Ovary (tissue), 9 donors: ENCODE data around the gene NCAPD2. TPM values are rescaled to one million over a fixed set of nuclear protein-coding genes. Genes with fewer than 3 reads are reported as not detected.

ENCODE experiments used
- DNase-seq, 5 donors: peaks; one replicate each; pipeline ENCODE4 v3.0.0-alpha.2; 2019 to 2020
- H3K27ac ChIP-seq, 2 donors: fragments of 200-600 bp; one replicate each; pipeline versions ENCODE4 v1.5.1 to v1.8.0; 2019 to 2022
- H3K27me3 ChIP-seq: fragments of 200-600 bp; one replicate; pipeline ENCODE4 v1.8.0; 2022
- H3K36me3 ChIP-seq: fragments of 200-600 bp; sonication (generic); one replicate; pipeline ENCODE4 v1.5.1; 2019
- H3K4me1 ChIP-seq: one replicate; pipeline ENCODE4 v1.8.1; 2013; ENCODE audit warnings: mild to moderate bottlenecking, moderate library complexity; ENCODE audit not compliant: insufficient read depth
- H3K4me3 ChIP-seq: fragments of 200-600 bp; sonication (generic); one replicate; pipeline ENCODE4 v1.5.1; 2017
- H3K9me3 ChIP-seq, 2 donors: fragments of 200-600 bp in 1 of 2; sonication (generic) in 1 of 2; one replicate each; pipeline versions ENCODE4 v1.5.1 to v1.8.1; 2013 to 2019; ENCODE audit warnings: mild to moderate bottlenecking in 1 of 2, moderate library complexity in 1 of 2
- CTCF ChIP-seq, 3 donors: fragments of 450-650 bp in 2 of 3; fragments of 200-600 bp in 1 of 3; IDR thresholded peaks; one replicate each; pipeline versions ENCODE4 v1.5.1 to v1.8.0; 2016 to 2022; ENCODE audit warnings: antibody characterized with exemption in 3 of 3, mild to moderate bottlenecking in 1 of 3
- EP300 ChIP-seq: sonication (generic); formaldehyde crosslinking; IDR thresholded peaks from one replicate; pipeline ENCODE4 v1.6.1; 2017; ENCODE audit warnings: antibody characterized with exemption
- POLR2A ChIP-seq: fragments of 450-650 bp; IDR thresholded peaks from one replicate; pipeline ENCODE4 v1.6.1; 2017; ENCODE audit warnings: antibody characterized with exemption, mild to moderate bottlenecking, moderate library complexity
- WGBS, 3 donors: extraction: QIAGEN DNeasy Blood & Tissue Kit in 1 of 3; methylation state at CpG; one replicate each; pipeline versions ENCODE4 v1.1.5 to v1.1.7; 2013 to 2017; 5-methylcytosine and 5-hydroxymethylcytosine counted together
- intact Hi-C, 4 donors: fragments of 100-400 bp; cut with DNase I; formaldehyde crosslinking; loops; one replicate each; pipeline versions ENCODE4 v1.11.0 to v1.15.1; 2022 to 2023
- polyA plus RNA-seq, 2 donors: library from polyadenylated mRNA; stranded (reverse); fragments of 200-250 nt in 1 of 2; fragments of 350-450 nt in 1 of 2; fragmentation: Illumina TruSeq in 1 of 2; extraction: RNeasy Lipid Tissue Mini Kit (QIAGEN cat#74804) in 1 of 2; gene quantifications; one replicate each; pipeline ENCODE4 v1.2.3, GENCODE V29; 2013 to 2014
- total RNA-seq, 7 donors: library from RNA; depleted of rRNA in 2 of 7; stranded (reverse); fragments of >200 nt in 2 of 7; fragmentation: NEBNext Ultra II Directional in 3 of 7; extraction: Animal tissue kit (Norgen Biotek cat#: 25700) in 3 of 7; gene quantifications; one replicate each; pipeline versions ENCODE4 v1.1.0 to v1.2.4, GENCODE V29; 2016 to 2023
- donor health status: DM: no; HTN: no; CAD: no; lungs with moderate emphysema.
- donor health status: DM: no; HTN: no; CAD: no.
- donor health status: Bipolar disorder and iron deficiency.
- donor health status: DM: yes; HTN: yes; CAD: no.
- donor health status: DM: no; HTN: no; CAD: no.
- donor health status: DM: yes; HTN: yes; CAD: no.

Gene NCAPD2
- total and polyA plus RNA-seq, 9 donors, result 8.8 to 19.5 (median 16.4) TPM

- DNase-seq, result peak in 1 of 5 donors; percentile 16
- no peaks in the 10 kb centered on the region for H3K9me3 ChIP-seq
- H3K4me1 ChIP-seq, result no peaks in the 10 kb centered on the region
- TF ChIP-seq POLR2A (no peak), EP300 (no peak), CTCF (IDR thresholded peaks at IDR 0.05) (no peak)
- H3K27ac ChIP-seq, result no peak overlapping the region
- H3K4me3 ChIP-seq, result no peak overlapping the region
- intact Hi-C loops, result loop anchor here in 2 of 4 donors (10.0 kb wide), 2 partner anchors 84 to 94 kb away; partner anchors contain the start of gene ACRBP (in 1 of the 2)
- no peaks in the 10 kb centered on the region for H3K27me3 ChIP-seq
- WGBS, 3 donors, result 81 to 91% (median 85%) methylated on average over 13 of the region's 13 CpGs
- no peaks in the 10 kb centered on the region for H3K36me3 ChIP-seq
Measured at GRCh38 chr12:6560501-6561205, 66.8 kb downstream of the NCAPD2 start.

GRCh38 chr12:6562881-6563280, 69.0 kb downstream of the NCAPD2 start:
- Histone ChIP-seq H3K9me3 (no peaks in the 10 kb centered on the region), H3K27ac (no peak overlapping the region), H3K36me3 (no peaks in the 10 kb centered on the region), H3K27me3 (no peaks in the 10 kb centered on the region), H3K4me3 (no peak overlapping the region), H3K4me1 (peaks cover 4% of the 10 kb centered on the region)
- DNase-seq, result peak in 2 of 5 donors; percentile 13 to 26
- WGBS, 3 donors, result 90 to 95% (median 91%) methylated on average over 10 of the region's 10 CpGs
- TF ChIP-seq EP300 (no peak), POLR2A (no peak), CTCF (IDR thresholded peaks at IDR 0.05) (no peak)
- intact Hi-C loops, result loop anchor here in 2 of 4 donors (10.0 kb wide), 2 partner anchors 82 to 92 kb away; partner anchors contain the start of gene ACRBP (in 1 of the 2)

GRCh38 chr12:6563448-6564050, 69.6 kb downstream of the NCAPD2 start:
- H3K36me3 ChIP-seq, result no peaks in the 10 kb centered on the region
- peak in 3 of 5 donors; percentile 56 to 61 (median 56) for DNase-seq
- intact Hi-C loops, result loop anchor here in 2 of 4 donors (10.0 kb wide), 2 partner anchors 81 to 91 kb away; partner anchors contain the start of gene ACRBP (in 1 of the 2)

More at GRCh38 chr12:6563448-6564050, 69.6 kb downstream of the NCAPD2 start:
- WGBS, 3 donors, result 75 to 80% (median 78%) methylated on average over 8 of the region's 8 CpGs
- Histone ChIP-seq H3K9me3 (no peaks in the 10 kb centered on the region), H3K27me3 (no peaks in the 10 kb centered on the region), H3K4me1 (peaks cover 4% of the 10 kb centered on the region), H3K27ac (no peak overlapping the region), H3K4me3 (no peak overlapping the region)
- no peak for TF ChIP-seq EP300
- TF ChIP-seq CTCF (IDR thresholded peaks at IDR 0.05), result peak in 2 of 3 donors; percentile 18 to 58
